GM12801 (cell line): ENCODE results near the gene DPYSL5.

ENCODE experiments used
- CTCF ChIP-seq: IDR thresholded peaks from one replicate; pipeline ENCODE4 v1.5.1; 2011; ENCODE audit warnings: control low read depth; ENCODE audit not compliant: insufficient read length; ENCODE audit errors: extremely low read depth

Gene DPYSL5

GRCh38 chr2:26880161-26880560 is 32.2 kb downstream of the DPYSL5 start:
- no peak for TF ChIP-seq CTCF

GRCh38 chr2:26880910-26881435 is 33.0 kb downstream of the DPYSL5 start:
- no peak for TF ChIP-seq CTCF

GRCh38 chr2:26883956-26884355 is 36.0 kb downstream of the DPYSL5 start:
- TF ChIP-seq CTCF = no peak

- no peak for TF ChIP-seq CTCF
Measured at GRCh38 chr2:26884486-26884885, 36.6 kb downstream of the DPYSL5 start.

GRCh38 chr2:26885651-26886329 is 37.9 kb downstream of the DPYSL5 start:
- TF ChIP-seq CTCF = no peak

- TF ChIP-seq CTCF = no peak
Measured at GRCh38 chr2:26886736-26887135, 38.8 kb downstream of the DPYSL5 start.

GRCh38 chr2:26887151-26887550 is 39.2 kb downstream of the DPYSL5 start:
- no peak for TF ChIP-seq CTCF

GRCh38 chr2:26889796-26890195 is 41.9 kb downstream of the DPYSL5 start:
- TF ChIP-seq CTCF = no peak
